Measurements from ENCODE around the gene AURKA.
"Not testable (repeated sequence)": the region's sequence is repeated elsewhere in the genome, so short reads cannot be mapped to it uniquely, and the experiment has no call there.

AURKA gene

DNA sequence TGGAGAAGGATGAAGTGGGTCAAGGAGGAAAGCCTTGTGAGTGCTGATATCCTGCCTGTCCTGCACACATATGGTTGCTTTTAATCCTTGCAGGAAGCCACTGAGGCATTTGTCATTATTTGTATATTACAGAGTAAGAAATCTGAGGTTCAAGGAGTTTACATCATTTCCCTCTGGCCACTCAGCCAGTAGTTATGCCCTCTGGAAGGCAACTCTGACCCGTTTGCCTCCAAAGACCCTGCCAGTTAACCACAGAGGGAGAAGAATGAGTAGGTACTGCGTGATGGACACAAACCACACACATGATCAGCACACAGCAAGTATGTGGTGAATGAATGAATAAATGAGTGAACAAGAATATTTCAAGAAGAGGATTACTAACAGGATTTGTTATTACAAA, 41.2 kb downstream of the AURKA start:
- TF ChIP-seq, protein P1, sequence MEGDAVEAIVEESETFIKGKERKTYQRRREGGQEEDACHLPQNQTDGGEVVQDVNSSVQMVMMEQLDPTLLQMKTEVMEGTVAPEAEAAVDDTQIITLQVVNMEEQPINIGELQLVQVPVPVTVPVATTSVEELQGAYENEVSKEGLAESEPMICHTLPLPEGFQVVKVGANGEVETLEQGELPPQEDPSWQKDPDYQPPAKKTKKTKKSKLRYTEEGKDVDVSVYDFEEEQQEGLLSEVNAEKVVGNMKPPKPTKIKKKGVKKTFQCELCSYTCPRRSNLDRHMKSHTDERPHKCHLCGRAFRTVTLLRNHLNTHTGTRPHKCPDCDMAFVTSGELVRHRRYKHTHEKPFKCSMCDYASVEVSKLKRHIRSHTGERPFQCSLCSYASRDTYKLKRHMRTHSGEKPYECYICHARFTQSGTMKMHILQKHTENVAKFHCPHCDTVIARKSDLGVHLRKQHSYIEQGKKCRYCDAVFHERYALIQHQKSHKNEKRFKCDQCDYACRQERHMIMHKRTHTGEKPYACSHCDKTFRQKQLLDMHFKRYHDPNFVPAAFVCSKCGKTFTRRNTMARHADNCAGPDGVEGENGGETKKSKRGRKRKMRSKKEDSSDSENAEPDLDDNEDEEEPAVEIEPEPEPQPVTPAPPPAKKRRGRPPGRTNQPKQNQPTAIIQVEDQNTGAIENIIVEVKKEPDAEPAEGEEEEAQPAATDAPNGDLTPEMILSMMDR (IDR thresholded peaks at IDR 0.05; ENCODE audit: low read depth, low read length), result no peak
- no peak for DNase-seq (ENCODE audit: extremely low read depth, low read depth)

DNA sequence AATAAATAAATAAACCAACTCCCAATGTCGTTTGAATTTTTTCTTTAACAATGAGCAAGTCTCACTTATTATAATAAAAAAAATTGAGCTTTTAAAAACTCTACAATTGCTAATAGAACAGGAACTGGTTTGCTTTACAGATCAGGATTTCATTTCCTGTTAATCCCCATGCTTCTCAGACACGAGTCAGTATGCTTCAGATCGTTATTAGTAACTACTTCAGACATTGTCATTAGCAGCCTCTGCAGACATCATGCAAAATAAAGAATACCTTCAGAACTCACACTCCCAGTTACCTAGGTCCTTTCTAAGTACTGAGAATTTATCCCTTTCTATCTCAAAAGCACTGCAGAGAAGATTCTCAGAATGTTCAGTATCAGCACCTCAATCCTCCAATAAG, 43.3 kb downstream of the AURKA start:
- no peak for DNase-seq (ENCODE audit: extremely low read depth, low read depth)
- TF ChIP-seq, protein P1 (IDR thresholded peaks at IDR 0.05; ENCODE audit: low read depth, low read length), result no peak

DNA sequence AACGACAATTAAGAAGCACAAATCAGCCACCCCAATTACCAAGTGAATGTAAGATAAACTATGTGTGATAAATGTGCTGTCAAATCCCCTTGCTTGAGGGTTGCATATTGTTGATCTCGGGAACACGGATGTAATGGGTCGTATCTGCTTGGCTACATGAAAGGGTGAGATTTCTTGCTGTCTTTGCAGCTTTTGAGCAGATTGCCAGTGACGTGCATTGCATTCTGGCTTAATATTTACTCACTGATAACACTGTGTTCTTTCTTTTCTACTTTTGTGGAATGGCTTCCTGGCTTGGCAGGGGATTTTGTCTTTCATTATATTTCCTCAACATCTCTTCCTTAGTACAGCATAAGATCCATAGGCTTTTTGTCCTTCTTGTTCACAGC, 43.7 kb downstream of the AURKA start:
- no peak for DNase-seq (ENCODE audit: extremely low read depth, low read depth)

DNA sequence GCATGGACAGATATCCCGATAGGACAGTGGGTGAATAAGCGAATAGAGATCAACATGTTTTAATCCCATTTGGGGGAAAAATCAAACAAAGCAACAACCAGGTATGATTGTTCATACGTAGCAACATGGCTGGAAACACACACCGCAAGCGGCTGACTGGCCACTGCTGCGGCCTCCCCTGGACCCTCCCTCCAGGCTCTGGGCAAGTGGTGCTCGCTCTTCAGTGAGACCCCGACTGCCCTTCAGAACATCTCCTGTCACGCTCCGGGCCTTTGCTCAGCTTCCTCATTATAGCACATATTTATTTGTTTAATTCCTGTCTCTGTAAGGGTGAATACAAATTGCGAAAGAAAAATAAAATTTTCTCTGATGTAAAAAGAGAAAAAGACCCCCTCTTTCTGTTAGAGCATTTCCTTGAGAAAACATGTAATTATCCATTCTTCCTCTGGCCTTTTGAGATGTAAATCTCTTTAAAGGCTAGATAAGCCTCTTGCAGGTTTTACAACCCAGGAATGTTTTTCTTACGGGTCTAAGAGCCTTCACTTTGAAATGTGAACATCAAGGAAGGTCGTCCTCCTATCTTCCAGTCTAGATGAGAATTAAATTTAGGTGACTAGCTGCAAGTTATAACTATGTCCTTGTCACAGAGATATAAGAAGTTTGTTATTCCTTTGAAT, 44.2 kb downstream of the AURKA start:
- no peak for DNase-seq (ENCODE audit: extremely low read depth, low read depth)

More for the DNA sequence above, 43.7 kb downstream of the AURKA start:
- TF ChIP-seq, protein P1 (IDR thresholded peaks at IDR 0.05; ENCODE audit: low read depth, low read length), result no peak

DNA sequence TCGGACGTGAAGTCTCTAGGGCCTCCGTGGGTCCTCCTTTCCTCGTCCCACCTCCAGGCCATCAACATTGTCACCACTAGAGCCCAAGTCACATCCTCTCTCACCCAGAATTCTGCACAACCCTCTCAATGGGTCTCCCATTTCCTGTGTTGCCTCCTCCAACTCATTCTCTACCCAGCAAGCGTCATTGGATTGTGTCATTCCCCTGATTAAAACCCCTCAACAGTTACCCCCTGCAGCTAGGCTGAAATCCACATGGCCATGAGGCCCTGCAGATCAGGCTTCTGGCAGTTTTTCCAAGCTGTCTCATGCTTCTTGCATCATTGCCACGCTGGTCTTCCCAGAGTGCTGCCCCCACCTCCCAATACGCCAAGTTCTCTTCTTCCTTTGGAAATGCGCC, 46.1 kb downstream of the AURKA start:
- DNase-seq (ENCODE audit: extremely low read depth, low read depth), result no peak
- TF ChIP-seq, protein P1 (IDR thresholded peaks at IDR 0.05; ENCODE audit: low read depth, low read length), result no peak

More for the DNA sequence above, 44.2 kb downstream of the AURKA start:
- TF ChIP-seq, protein P1 (IDR thresholded peaks at IDR 0.05; ENCODE audit: low read depth, low read length), result no peak

DNA sequence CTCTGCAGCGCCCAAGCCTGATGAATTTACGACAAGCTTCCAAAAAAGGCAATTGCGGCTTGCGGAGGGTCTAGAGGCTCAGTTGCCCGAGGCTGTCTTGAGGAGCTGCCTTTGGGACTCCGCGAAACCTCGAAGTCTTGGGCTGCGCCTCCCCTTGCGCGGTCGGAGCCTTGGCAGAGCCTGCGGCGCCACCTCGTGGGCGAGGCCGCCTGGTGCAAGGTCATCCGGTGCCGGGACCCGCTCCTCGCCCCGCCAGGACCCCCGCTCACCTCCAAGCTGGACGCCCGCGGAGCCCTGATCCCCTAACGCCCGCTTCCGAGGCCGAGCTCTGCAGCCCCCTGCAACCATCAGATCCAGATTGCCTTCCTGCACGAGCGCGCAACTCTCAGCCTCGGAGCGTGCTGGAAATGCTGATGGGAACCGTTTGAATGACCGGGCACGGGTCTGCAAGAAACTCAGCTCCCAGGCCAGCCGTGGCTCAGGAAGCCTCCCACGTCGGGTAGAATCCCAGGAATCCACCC, 48.1 kb downstream of the AURKA start:
- TF ChIP-seq, protein P1 (IDR thresholded peaks at IDR 0.05; ENCODE audit: low read depth, low read length), result peak; percentile 79
- no peak for DNase-seq (ENCODE audit: extremely low read depth, low read depth)

DNA sequence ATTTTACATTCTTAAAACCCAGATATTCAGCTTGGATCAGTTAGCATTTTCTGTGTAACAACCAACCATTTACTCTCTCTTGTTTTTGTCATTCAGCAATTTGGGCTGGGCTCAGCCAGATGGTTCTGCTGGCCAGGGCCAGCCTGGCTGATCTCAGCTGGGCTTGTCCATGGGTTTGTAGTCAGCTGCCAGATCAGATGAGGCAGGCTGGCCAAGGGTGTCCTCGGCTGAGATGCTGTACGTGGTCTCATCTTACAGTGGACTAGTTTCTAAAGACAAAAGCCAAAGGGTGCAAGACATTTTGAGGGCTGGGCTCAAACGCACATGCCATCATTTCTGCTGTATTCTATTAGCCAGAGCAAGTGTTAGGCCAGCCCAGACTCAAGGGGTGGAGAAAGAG, 49.2 kb downstream of the AURKA start:
- DNase-seq (ENCODE audit: extremely low read depth, low read depth), result no peak
- TF ChIP-seq, protein P1 (IDR thresholded peaks at IDR 0.05; ENCODE audit: low read depth, low read length), result no peak

DNA sequence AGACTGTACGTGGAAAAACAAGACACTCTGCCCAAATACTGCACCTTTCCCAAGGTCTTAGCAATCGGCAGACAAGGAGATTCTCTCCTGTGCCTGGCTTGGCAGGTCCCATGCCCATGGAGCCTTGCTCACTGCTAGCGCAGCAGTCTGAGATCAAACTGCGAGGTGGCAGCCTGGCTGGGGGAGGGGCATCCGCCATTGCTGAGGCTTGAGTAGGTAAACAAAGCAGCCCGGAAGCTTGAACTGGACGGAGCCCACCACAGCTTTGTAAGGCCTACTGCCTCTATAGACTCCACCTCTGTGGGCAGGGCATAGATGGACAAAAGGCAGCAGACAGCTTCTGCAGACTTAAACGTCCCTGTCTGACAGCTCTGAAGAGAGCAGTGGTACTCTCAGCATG, 55.3 kb downstream of the AURKA start:
- not testable (repeated sequence) for DNase-seq (ENCODE audit: extremely low read depth, low read depth)

Data from AG09319 (cell line).